DOHH2 (cell line): Measurements from ENCODE around the gene CKS1B.
A peak's percentile ranks its signal among the peaks of the same experiment; 100 is the strongest.

Experiments
- H3F3A ChIP-seq: fragments of 200-600 bp; sonication (generic), shearing (Covaris generic); 2 replicates; pipeline ENCODE4 v1.6.0; 2016; ENCODE audit warnings: antibody characterized with exemption, mild to moderate bottlenecking; ENCODE audit not compliant: control insufficient read depth, insufficient read depth
- H3K27ac ChIP-seq: fragments of 200-600 bp; sonication (generic); 2 replicates; pipeline ENCODE4 v1.5.1; 2014; ENCODE audit warnings: low read depth, mild to moderate bottlenecking, low read length, moderate library complexity
- H3K27me3 ChIP-seq: fragments of 200-600 bp; sonication (generic); 2 replicates; pipeline ENCODE4 v1.6.1; 2014; ENCODE audit warnings: mild to moderate bottlenecking, low read length, mixed read lengths; ENCODE audit not compliant: control insufficient read depth
- H3K36me3 ChIP-seq: fragments of 200-600 bp; sonication (generic); 2 replicates; pipeline ENCODE4 v1.6.1; 2014; ENCODE audit warnings: mild to moderate bottlenecking, low read length, moderate library complexity, mixed read lengths; ENCODE audit not compliant: control insufficient read depth
- H3K4me1 ChIP-seq: fragments of 200-600 bp; sonication (generic); 2 replicates; pipeline ENCODE4 v1.6.1; 2014; ENCODE audit warnings: mild to moderate bottlenecking, low read length, mixed read lengths; ENCODE audit not compliant: control insufficient read depth
- H3K4me2 ChIP-seq: fragments of 200-600 bp; sonication (generic); 2 replicates; pipeline ENCODE4 v1.6.0; 2014; ENCODE audit warnings: mild to moderate bottlenecking, low read length, moderate library complexity
- H3K4me3 ChIP-seq: fragments of 200-600 bp; sonication (generic); 2 replicates; pipeline ENCODE4 v1.5.1; 2014; ENCODE audit warnings: mild to moderate bottlenecking, low read length, mixed read lengths
- H3K79me2 ChIP-seq: fragments of 200-600 bp; sonication (generic); 2 replicates; pipeline ENCODE4 v1.6.1; 2014; ENCODE audit warnings: mild to moderate bottlenecking, low read length, mixed read lengths; ENCODE audit not compliant: control insufficient read depth
- H3K9me2 ChIP-seq: fragments of 200-600 bp; sonication (generic); replicated peaks from 2 replicates; pipeline ENCODE4 v1.6.1; 2014; ENCODE audit warnings: mild to moderate bottlenecking, low read length, mixed read lengths; ENCODE audit not compliant: control insufficient read depth
- H3K9me3 ChIP-seq: fragments of 200-600 bp; sonication (generic); 2 replicates; pipeline ENCODE4 v1.6.1; 2014; ENCODE audit warnings: antibody characterized with exemption, low read length, mixed read lengths; ENCODE audit not compliant: control insufficient read depth, insufficient read depth
- H4K20me1 ChIP-seq: fragments of 200-600 bp; sonication (generic); 2 replicates; pipeline ENCODE4 v1.6.0; 2014; ENCODE audit warnings: low read depth, mild to moderate bottlenecking, antibody characterized with exemption, low read length, moderate library complexity; ENCODE audit not compliant: control insufficient read depth, insufficient read depth
- EZH2phosphoT487 ChIP-seq: fragments of 200-600 bp; sonication (generic); IDR thresholded peaks from 2 replicates; pipeline ENCODE4 v1.6.1; 2017; ENCODE audit warnings: borderline replicate concordance, mild to moderate bottlenecking, antibody characterized with exemption, low read length, moderate library complexity, mixed read lengths
- TF ChIP-seq, protein P1 (sequence below): fragments of 200-600 bp; sonication (generic); IDR thresholded peaks from one replicate; pipeline ENCODE4 v1.5.1; 2014; ENCODE audit warnings: antibody characterized with exemption, mild to moderate bottlenecking, low read depth, low read length; ENCODE audit not compliant: poor library complexity, severe bottlenecking

CKS1B gene

DNA sequence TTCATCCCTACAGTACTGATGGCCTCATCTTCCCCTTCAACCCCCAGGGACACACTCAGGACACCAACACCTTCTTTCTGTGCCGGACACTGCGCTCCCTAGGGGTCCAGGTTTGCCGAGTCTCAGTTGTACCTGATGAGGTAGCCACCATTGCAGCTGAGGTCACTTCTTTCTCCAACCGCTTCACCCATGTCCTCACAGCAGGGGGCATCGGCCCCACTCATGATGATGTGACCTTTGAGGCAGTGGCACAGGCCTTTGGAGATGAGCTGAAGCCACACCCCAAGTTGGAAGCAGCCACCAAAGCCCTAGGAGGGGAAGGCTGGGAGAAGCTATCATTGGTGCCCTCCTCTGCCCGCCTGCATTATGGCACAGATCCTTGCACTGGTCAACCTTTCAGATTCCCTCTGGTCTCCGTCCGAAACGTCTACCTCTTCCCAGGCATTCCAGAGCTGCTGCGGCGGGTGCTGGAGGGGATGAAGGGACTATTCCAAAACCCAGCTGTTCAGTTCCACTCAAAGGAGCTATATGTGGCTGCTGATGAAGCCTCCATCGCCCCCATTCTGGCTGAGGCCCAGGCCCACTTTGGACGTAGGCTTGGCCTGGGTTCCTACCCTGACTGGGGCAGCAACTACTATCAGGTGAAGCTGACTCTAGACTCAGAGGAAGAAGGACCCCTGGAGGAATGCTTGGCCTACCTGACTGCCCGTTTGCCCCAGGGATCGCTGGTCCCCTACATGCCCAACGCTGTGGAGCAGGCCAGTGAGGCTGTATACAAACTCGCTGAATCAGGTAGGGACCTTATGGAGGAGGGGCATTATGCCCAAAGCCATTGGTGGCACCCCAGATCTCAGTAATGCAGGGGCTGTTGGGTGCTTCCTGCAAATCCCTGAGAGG, 13.8 kb downstream of the CKS1B start:
- Histone ChIP-seq H3K9me2 (no peaks in the 10 kb centered on the region), H3K27me3 (no peaks in the 10 kb centered on the region), H3K36me3 (peaks cover 53% of the 10 kb centered on the region), H3K79me2 (peaks cover 57% of the 10 kb centered on the region), H3K9me3 (no peaks in the 10 kb centered on the region), H3K4me2 (no peak overlapping the region; the same call in 1 of the 2 replicates), H3K27ac (no peak overlapping the region), H3F3A (no peaks in the 10 kb centered on the region; the same call in 1 of the 2 replicates), H3K4me3 (no peak overlapping the region), H3K4me1 (peaks cover 10% of the 10 kb centered on the region), H4K20me1 (peaks cover 9% of the 10 kb centered on the region; the same call in 1 of the 2 replicates)
- TF ChIP-seq, protein P1, sequence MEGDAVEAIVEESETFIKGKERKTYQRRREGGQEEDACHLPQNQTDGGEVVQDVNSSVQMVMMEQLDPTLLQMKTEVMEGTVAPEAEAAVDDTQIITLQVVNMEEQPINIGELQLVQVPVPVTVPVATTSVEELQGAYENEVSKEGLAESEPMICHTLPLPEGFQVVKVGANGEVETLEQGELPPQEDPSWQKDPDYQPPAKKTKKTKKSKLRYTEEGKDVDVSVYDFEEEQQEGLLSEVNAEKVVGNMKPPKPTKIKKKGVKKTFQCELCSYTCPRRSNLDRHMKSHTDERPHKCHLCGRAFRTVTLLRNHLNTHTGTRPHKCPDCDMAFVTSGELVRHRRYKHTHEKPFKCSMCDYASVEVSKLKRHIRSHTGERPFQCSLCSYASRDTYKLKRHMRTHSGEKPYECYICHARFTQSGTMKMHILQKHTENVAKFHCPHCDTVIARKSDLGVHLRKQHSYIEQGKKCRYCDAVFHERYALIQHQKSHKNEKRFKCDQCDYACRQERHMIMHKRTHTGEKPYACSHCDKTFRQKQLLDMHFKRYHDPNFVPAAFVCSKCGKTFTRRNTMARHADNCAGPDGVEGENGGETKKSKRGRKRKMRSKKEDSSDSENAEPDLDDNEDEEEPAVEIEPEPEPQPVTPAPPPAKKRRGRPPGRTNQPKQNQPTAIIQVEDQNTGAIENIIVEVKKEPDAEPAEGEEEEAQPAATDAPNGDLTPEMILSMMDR = peak; percentile 21
- no peak for TF ChIP-seq EZH2phosphoT487

DNA sequence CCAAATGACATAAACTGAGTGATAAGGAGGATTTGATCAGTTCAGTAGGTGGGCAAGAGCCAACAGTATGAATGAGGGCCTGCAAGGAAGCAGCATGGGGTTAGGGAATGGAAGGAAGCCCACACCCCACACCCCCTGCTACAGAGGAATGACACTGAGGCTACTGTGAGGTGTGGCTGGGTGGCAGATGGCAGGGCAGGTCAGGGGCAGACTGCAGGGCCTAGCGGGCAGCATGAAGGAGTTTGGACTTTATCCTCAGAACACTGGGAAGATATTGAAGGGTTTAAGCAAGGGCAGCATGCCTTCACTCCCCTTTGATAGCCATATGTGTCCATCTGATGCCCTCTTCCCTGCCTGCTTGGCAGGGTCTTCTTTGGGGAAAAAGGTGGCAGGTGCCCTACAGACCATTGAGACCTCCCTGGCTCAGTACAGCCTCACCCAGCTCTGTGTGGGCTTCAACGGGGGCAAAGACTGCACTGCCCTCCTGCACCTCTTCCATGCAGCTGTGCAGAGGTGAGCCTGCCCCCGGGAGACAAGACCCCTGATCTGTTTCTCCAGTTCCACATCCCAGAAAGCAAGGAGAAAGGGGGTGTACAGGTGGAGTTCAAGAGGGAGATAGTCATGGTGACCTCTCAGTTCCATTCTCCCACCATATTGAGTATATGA, 14.8 kb downstream of the CKS1B start:
- Histone ChIP-seq H3K4me3 (no peak overlapping the region), H3K9me2 (no peaks in the 10 kb centered on the region), H3K36me3 (peaks cover 53% of the 10 kb centered on the region), H3K4me1 (peaks cover 6% of the 10 kb centered on the region), H3K79me2 (peaks cover 47% of the 10 kb centered on the region), H3K27me3 (no peaks in the 10 kb centered on the region), H3K27ac (no peak overlapping the region), H4K20me1 (peaks cover 9% of the 10 kb centered on the region; the same call in 1 of the 2 replicates), H3F3A (peaks cover 7% of the 10 kb centered on the region), H3K9me3 (no peaks in the 10 kb centered on the region), H3K4me2 (no peak overlapping the region)
- TF ChIP-seq, protein P1 = no peak
- TF ChIP-seq EZH2phosphoT487 = no peak

- peaks cover 9% of the 10 kb centered on the region; the same call in 1 of the 2 replicates for H4K20me1 ChIP-seq
- H3K4me2 ChIP-seq = no peak overlapping the region
- TF ChIP-seq, protein P1 = no peak
- H3K36me3 ChIP-seq = peaks cover 48% of the 10 kb centered on the region
- no peak overlapping the region for H3K27ac ChIP-seq
- H3K4me3 ChIP-seq = no peak overlapping the region
- H3K9me3 ChIP-seq = no peaks in the 10 kb centered on the region
- H3K4me1 ChIP-seq = no peaks in the 10 kb centered on the region
- H3K27me3 ChIP-seq = no peaks in the 10 kb centered on the region
- H3K9me2 ChIP-seq = no peaks in the 10 kb centered on the region
- peaks cover 38% of the 10 kb centered on the region for H3K79me2 ChIP-seq
- H3F3A ChIP-seq = peaks cover 8% of the 10 kb centered on the region
Measured at GRCh38 chr1:154990276-154990675, 15.8 kb downstream of the CKS1B start.
